ENCODE data around the gene EGLN1. TPM values are rescaled to one million over a fixed set of nuclear protein-coding genes. Genes with fewer than 3 reads are reported as not detected.

The EGLN1 gene
- total and polyA plus RNA-seq, 2 of the 8 experiments (the other 6 are each of a cell fraction or from before 2014, with no cell fraction given) = 4.0 to 6.4 TPM

DNA sequence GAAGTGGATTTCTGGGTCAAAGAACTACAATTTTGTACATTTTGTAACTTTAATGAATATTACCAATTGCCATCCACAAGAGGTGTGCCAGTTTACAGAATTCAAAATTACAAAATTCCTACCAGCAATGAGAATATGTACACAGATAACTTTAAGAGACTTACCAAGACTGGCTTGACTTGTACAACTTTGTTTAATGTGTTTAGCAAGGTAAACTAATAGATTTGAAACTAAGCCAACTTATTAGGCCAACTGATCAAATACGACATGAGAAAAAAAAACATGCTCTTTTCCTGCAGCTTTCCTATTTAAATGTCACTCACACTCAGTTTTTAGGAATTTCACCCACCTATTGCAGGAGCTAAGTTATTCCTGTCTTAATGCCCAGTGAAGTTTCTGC lies 95.8 kb downstream of the EGLN1 start:
- Histone ChIP-seq H2BK15ac (ENCODE audit: low read length) (no peak overlapping the region), H3K56ac (replicated peaks; ENCODE audit: insufficient read length, low read depth, low read length) (no peak overlapping the region), H4K20me1 (replicated peaks in 1 of 2; ENCODE audit: control insufficient read depth in 1 of 2, insufficient read depth in 2 of 2, low read length in 2 of 2) (peaks cover 2 to 3% of the 10 kb centered on the region in 2 experiments), H2AK5ac (ENCODE audit: low read depth, low read length) (no peak overlapping the region), H4K5ac (ENCODE audit: insufficient read length, low read depth, low read length) (no peak overlapping the region), H3K4ac (replicated peaks; ENCODE audit: insufficient read length, low read depth, low read length) (no peak overlapping the region), H3K79me1 (ENCODE audit: low read depth, low read length) (no peaks in the 10 kb centered on the region), H3K4me3 (ENCODE audit: extremely low read depth in 1 of 4, insufficient read depth in 2 of 4, low read depth in 3 of 4, low read length in 4 of 4) (no peak overlapping the region), H3K79me2 (ENCODE audit: control insufficient read depth in 1 of 2, insufficient read depth in 2 of 2, low read length in 2 of 2) (no peaks in the 10 kb centered on the region), H3K23ac (ENCODE audit: insufficient read length) (no peak overlapping the region), H3K4me1 (replicated peaks in 1 of 4; ENCODE audit: control insufficient read depth in 3 of 4, insufficient read depth in 4 of 4, low read length in 3 of 4) (no peaks in the 10 kb centered on the region), H3K27me3 (replicated peaks in 1 of 4; ENCODE audit: control insufficient read depth in 3 of 4, extremely low read depth in 1 of 4, insufficient read depth in 3 of 4, low read length in 3 of 4) (no peaks in the 10 kb centered on the region), H2BK5ac (ENCODE audit: low read depth, low read length) (no peak overlapping the region), H2AFZ (ENCODE audit: low read length) (no peak overlapping the region), H4K91ac (replicated peaks; ENCODE audit: insufficient read length, low read length) (no peak overlapping the region), H3K23me2 (ENCODE audit: low read depth, low read length) (no peaks in the 10 kb centered on the region), H3K4me2 (ENCODE audit: insufficient read depth in 1 of 2, low read depth in 2 of 2, low read length in 2 of 2) (no peak overlapping the region), H2BK12ac (ENCODE audit: low read depth, low read length) (no peak overlapping the region), H3K14ac (ENCODE audit: insufficient read length) (no peak overlapping the region), H3K36me3 (ENCODE audit: control insufficient read depth in 2 of 4, insufficient read depth in 4 of 4, low read length in 3 of 4) (no peaks in the 10 kb centered on the region), H2BK20ac (ENCODE audit: low read length) (no peak overlapping the region), H3K18ac (ENCODE audit: extremely low read depth, low read length) (no peak overlapping the region), H3K9me3 (ENCODE audit: insufficient read depth in 2 of 2, low read depth in 1 of 2, low read length in 1 of 2) (no peaks in the 10 kb centered on the region), H4K8ac (ENCODE audit: extremely low read depth, insufficient read depth, low read length) (no peak overlapping the region), H2BK120ac (replicated peaks; ENCODE audit: low read depth, low read length) (no peak overlapping the region), H3K9ac (replicated peaks in 1 of 4; ENCODE audit: extremely low read depth in 1 of 4, low read depth in 3 of 4, low read length in 3 of 4) (no peak overlapping the region), H3K27ac (ENCODE audit: low read depth, low read length) (no peak overlapping the region)
- FAIRE-seq (no peak), DNase-seq (ENCODE audit: low read depth in 1 of 2, low spot score in 2 of 2) (no peak)
- POLR2A ChIA-PET (ENCODE audit: partially characterized antibody) = no interaction called here
- WGBS, 2 experiments (ENCODE audit: extremely low coverage in 1 of 2, insufficient coverage in 1 of 2, insufficient read length in 1 of 2, insufficient replicate concordance in 2 of 2, low coverage in 1 of 2, low lambda C conversion rate in 2 of 2, missing lambda C conversion rate in 1 of 2) = 79% methylated on average over 1 of the region's 1 CpG; no CpG with 5 or more reads in 1 of the 2 experiments
- CTCF ChIA-PET (ENCODE audit: partially characterized antibody) = interaction anchor here (0.7 kb wide), 1 partner anchor 38 kb away, joined by 4 read pairs; no protein-coding TSS in a partner anchor
- TF ChIP-seq EZH2 (IDR thresholded peaks at IDR 0.05; ENCODE audit: low read depth, low read length, severe bottlenecking) (no peak), KDM4A (IDR thresholded peaks at IDR 0.05; ENCODE audit: low read depth, low read length, severe bottlenecking) (no peak), HDAC2 (IDR thresholded peaks at IDR 0.05; ENCODE audit: borderline replicate concordance in 1 of 2, low read depth in 2 of 2, low read length in 2 of 2) (no peak), SRF (IDR thresholded peaks at IDR 0.05; ENCODE audit: low read depth, low read length) (no peak), BCL11A (IDR thresholded peaks at IDR 0.05; ENCODE audit: low read depth in 2 of 2, low read length in 2 of 2) (no peak), TAF7 (optimal IDR thresholded peaks at IDR 0.05; ENCODE audit: borderline replicate concordance, low read depth, low read length) (no peak), BRCA1 (IDR thresholded peaks at IDR 0.05; ENCODE audit: low read depth, low read length) (no peak), NRF1 (IDR thresholded peaks at IDR 0.05; ENCODE audit: low read depth, low read length) (no peak), SUZ12 (IDR thresholded peaks at IDR 0.05; ENCODE audit: low read length) (no peak), HDAC6 (IDR thresholded peaks at IDR 0.05; ENCODE audit: low read depth, low read length) (no peak), YY1 (IDR thresholded peaks at IDR 0.05; ENCODE audit: low read depth, low read length) (no peak)
- TF ChIP-seq, protein P1, sequence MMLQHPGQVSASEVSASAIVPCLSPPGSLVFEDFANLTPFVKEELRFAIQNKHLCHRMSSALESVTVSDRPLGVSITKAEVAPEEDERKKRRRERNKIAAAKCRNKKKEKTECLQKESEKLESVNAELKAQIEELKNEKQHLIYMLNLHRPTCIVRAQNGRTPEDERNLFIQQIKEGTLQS (IDR thresholded peaks at IDR 0.05; ENCODE audit: insufficient read depth, low read depth, low read length) = no peak
- TF ChIP-seq, protein P2, sequence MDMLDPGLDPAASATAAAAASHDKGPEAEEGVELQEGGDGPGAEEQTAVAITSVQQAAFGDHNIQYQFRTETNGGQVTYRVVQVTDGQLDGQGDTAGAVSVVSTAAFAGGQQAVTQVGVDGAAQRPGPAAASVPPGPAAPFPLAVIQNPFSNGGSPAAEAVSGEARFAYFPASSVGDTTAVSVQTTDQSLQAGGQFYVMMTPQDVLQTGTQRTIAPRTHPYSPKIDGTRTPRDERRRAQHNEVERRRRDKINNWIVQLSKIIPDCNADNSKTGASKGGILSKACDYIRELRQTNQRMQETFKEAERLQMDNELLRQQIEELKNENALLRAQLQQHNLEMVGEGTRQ (IDR thresholded peaks at IDR 0.05; ENCODE audit: low read length) = no peak

Data from H1 (cell line).